Stimulated activated CD4-positive, alpha-beta T cell treated with anti-CD3 and anti-CD28 coated beads, Interleukin-1b, Interleukin-23, amount 100 ng/mL, for 24 hours (primary cell): ENCODE data around the gene DNAJC4.
A peak's percentile ranks its signal among the peaks of the same experiment; 100 is the strongest.

Experiments used
- DNase-seq, 4 experiments: peaks; one replicate each; pipeline ENCODE4 v3.0.0-alpha.2; 2020; ENCODE audit warnings: low read depth in 4 of 4, low spot score in 1 of 4

DNAJC4 gene

GRCh38 chr11:64230171-64230984 is at the start of gene DNAJC4:
Gene DNAJC4, plus strand, starts transcription at chr11:64230548. Its CDS starts 307 bp downstream, at chr11:64230855.
- peak; percentile 68 to 87 (median 78) for DNase-seq

- no peak for DNase-seq
Observed at GRCh38 chr11:64180891-64181290, 49.5 kb upstream of the DNAJC4 start.

GRCh38 chr11:64181506-64182411 is 48.6 kb upstream of the DNAJC4 start:
- DNase-seq = peak in 2 of 4 experiments; percentile 36 to 44

GRCh38 chr11:64183890-64184289 is 46.5 kb upstream of the DNAJC4 start:
- DNase-seq = no peak

- no peak for DNase-seq
Observed at GRCh38 chr11:64185175-64185692, 45.1 kb upstream of the DNAJC4 start.

- peak; percentile 93 to 96 (median 94) for DNase-seq
Observed at GRCh38 chr11:64185693-64186491, 44.5 kb upstream of the DNAJC4 start, which contains the start of gene STIP1. Gene STIP1, plus strand, starts transcription at chr11:64186171. Its CDS starts 91 bp downstream, at chr11:64186262.

GRCh38 chr11:64186492-64187165 is 43.7 kb upstream of the DNAJC4 start:
- peak in 1 of 4 experiments; percentile 12 for DNase-seq

- no peak for DNase-seq
Observed at GRCh38 chr11:64192434-64192833, 37.9 kb upstream of the DNAJC4 start.

- no peak for DNase-seq
Observed at GRCh38 chr11:64196626-64197025, 33.7 kb upstream of the DNAJC4 start.

GRCh38 chr11:64198511-64198910 is 31.8 kb upstream of the DNAJC4 start:
- DNase-seq = no peak

GRCh38 chr11:64201543-64201942 is 28.8 kb upstream of the DNAJC4 start:
- DNase-seq = no peak

GRCh38 chr11:64202992-64203391 is 27.4 kb upstream of the DNAJC4 start:
- DNase-seq = no peak

- no peak for DNase-seq
Observed at GRCh38 chr11:64203421-64204079, 26.8 kb upstream of the DNAJC4 start.

GRCh38 chr11:64204080-64204440 is 26.3 kb upstream of the DNAJC4 start:
- no peak for DNase-seq

GRCh38 chr11:64204464-64204989 is 25.8 kb upstream of the DNAJC4 start:
- peak in 1 of 4 experiments; percentile 59 for DNase-seq

GRCh38 chr11:64206457-64207255 is 23.7 kb upstream of the DNAJC4 start, which contains the start of gene FERMT3:
Gene FERMT3, plus strand, starts transcription at chr11:64206721. Its CDS starts 644 bp downstream, at chr11:64207365.
- peak in 2 of 4 experiments; percentile 69 to 82 for DNase-seq

GRCh38 chr11:64207256-64208085 is 22.9 kb upstream of the DNAJC4 start:
- DNase-seq = peak in 3 of 4 experiments; percentile 59 to 82 (median 74)
